Ascending aorta (tissue), 2 donors: ENCODE measurements around the gene ADCY6. TPM values are rescaled to one million over a fixed set of nuclear protein-coding genes. Genes with fewer than 3 reads are reported as not detected.

ENCODE experiments used
- DNase-seq, 2 donors: peaks; one replicate each; pipeline ENCODE4 v3.0.0-alpha.2; 2019; ENCODE audit warnings: low spot score in 2 of 2
- H3K27ac ChIP-seq, 2 donors: fragments of 200-600 bp; sonication (generic); one replicate each; pipeline ENCODE4 v1.5.1; 2016 to 2017; ENCODE audit warnings: mild to moderate bottlenecking in 1 of 2
- H3K27me3 ChIP-seq: fragments of 200-600 bp; sonication (generic); one replicate; pipeline ENCODE4 v1.5.1; 2017
- H3K36me3 ChIP-seq, 2 donors: fragments of 200-600 bp; sonication (generic); one replicate each; pipeline ENCODE4 v1.5.1; 2016
- H3K4me1 ChIP-seq, 2 donors: fragments of 200-600 bp; sonication (generic); one replicate each; pipeline ENCODE4 v1.5.1; 2016 to 2017; ENCODE audit warnings: mild to moderate bottlenecking in 1 of 2
- H3K4me3 ChIP-seq, 2 donors: fragments of 200-600 bp; sonication (generic); one replicate each; pipeline ENCODE4 v1.5.1; 2016 to 2017; ENCODE audit warnings: mild to moderate bottlenecking in 1 of 2
- H3K9me3 ChIP-seq, 2 donors: fragments of 200-600 bp; sonication (generic); one replicate each; pipeline ENCODE4 v1.5.1; 2016
- CTCF ChIP-seq, 3 experiments: fragments of 200-600 bp in 2 of 3; fragments of 450-650 bp in 1 of 3; sonication (generic) in 2 of 3; IDR thresholded peaks; one replicate each; pipeline ENCODE4 v1.5.1; 2016 to 2019; ENCODE audit warnings: antibody characterized with exemption in 3 of 3, mild to moderate bottlenecking in 1 of 3, moderate library complexity in 1 of 3
- intact Hi-C: fragments of 100-400 bp; cut with DNase I; formaldehyde crosslinking; loops from one replicate; pipeline ENCODE4 v1.15.1; 2023
- total RNA-seq: library from RNA; depleted of rRNA; stranded (reverse); fragments of >200 nt; gene quantifications from one replicate; pipeline ENCODE4 v1.1.0, GENCODE V29; 2016

Gene ADCY6
- total RNA-seq, 1 donor from 2014 or later = 65.0 TPM

- TF ChIP-seq CTCF (IDR thresholded peaks at IDR 0.05) = no peak
- H3K9me3 ChIP-seq = no peaks in the 10 kb centered on the region
- H3K27ac ChIP-seq = no peak overlapping the region
- no peak overlapping the region for H3K4me3 ChIP-seq
- no peaks in the 10 kb centered on the region for H3K27me3 ChIP-seq
- intact Hi-C loops = no loop called here
- H3K4me1 ChIP-seq = peaks cover 11 to 24% of the 10 kb centered on the region in 2 donors
- no peak for DNase-seq
- peaks cover 0 to 10% of the 10 kb centered on the region in 2 donors for H3K36me3 ChIP-seq
Measured at GRCh38 chr12:48819986-48820725, 31.3 kb upstream of the ADCY6 start.

- TF ChIP-seq CTCF (IDR thresholded peaks at IDR 0.05) = peak in 2 of 3 experiments; percentile 12 to 31
- H3K4me1 ChIP-seq = peaks cover 11 to 28% of the 10 kb centered on the region in 2 donors
- H3K36me3 ChIP-seq = peaks cover 0 to under 1% of the 10 kb centered on the region in 2 donors
- peak overlapping the region; percentile 39 for H3K27ac ChIP-seq
- intact Hi-C loops = no loop called here
- no peaks in the 10 kb centered on the region for H3K9me3 ChIP-seq
- peak overlapping the region; percentile 77 to 96 for H3K4me3 ChIP-seq
- no peaks in the 10 kb centered on the region for H3K27me3 ChIP-seq
- DNase-seq = no peak
Measured at GRCh38 chr12:48818831-48819590, 30.1 kb upstream of the ADCY6 start.

GRCh38 chr12:48817873-48818830, 29.3 kb upstream of the ADCY6 start, which contains the start of gene CACNB3:
TSS of gene CACNB3 (plus strand) at chr12:48818496. CDS start at chr12:48818930, 434 bp downstream.
- Histone ChIP-seq H3K4me3 (peak within 1 kb of the TSS; percentile 77 to 96), H3K36me3 (no peaks in the 10 kb centered on the region), H3K9me3 (no peaks in the 10 kb centered on the region), H3K27ac (peak within 1 kb of the TSS; percentile 39), H3K4me1 (peaks cover 11 to 36% of the 10 kb centered on the region in 2 donors), H3K27me3 (no peaks in the 10 kb centered on the region)
- no peak for TF ChIP-seq CTCF (IDR thresholded peaks at IDR 0.05)
- intact Hi-C loops = no loop called here
- peak in 1 of 2 donors; percentile 84 for DNase-seq

GRCh38 chr12:48816143-48816854, 27.4 kb upstream of the ADCY6 start:
- no peak for DNase-seq
- peaks cover 11 to 36% of the 10 kb centered on the region in 2 donors for H3K4me1 ChIP-seq
- no peaks in the 10 kb centered on the region for H3K9me3 ChIP-seq
- peak overlapping the region; percentile 91 to 92 for H3K27ac ChIP-seq
- TF ChIP-seq CTCF (IDR thresholded peaks at IDR 0.05) = no peak
- intact Hi-C loops = no loop called here
- peak overlapping the region; percentile 81 to 92 for H3K4me3 ChIP-seq
- no peaks in the 10 kb centered on the region for H3K36me3 ChIP-seq
- H3K27me3 ChIP-seq = no peaks in the 10 kb centered on the region
